ENCODE data around the gene DELE1.

- no peak for TF ChIP-seq CTCF (IDR thresholded peaks at IDR 0.05)
- TF ChIP-seq POLR2A (IDR thresholded peaks at IDR 0.05): no peak
Observed at GRCh38 chr5:141873933-141874261, 49.8 kb upstream of the DELE1 start.

All from lower leg skin (tissue), 3 donors.